Spinal cord (tissue), 10 donors: Measurements from ENCODE around the gene PIK3C3. TPM values are rescaled to one million over a fixed set of nuclear protein-coding genes. Genes with fewer than 3 reads are reported as not detected.
"Not testable (repeated sequence)": the region's sequence is repeated elsewhere in the genome, so short reads cannot be mapped to it uniquely, and the experiment has no call there.

Experiments
- DNase-seq, 6 donors: peaks; one replicate each; pipeline versions ENCODE4 v3.0.0 to v3.0.0-alpha.2; 2013 to 2015; ENCODE audit warnings: low spot score in 6 of 6, low read depth in 4 of 6
- H3K27ac ChIP-seq: one replicate; pipeline ENCODE4 v1.5.1; 2013; ENCODE audit warnings: low read depth, low read length, control low read depth
- H3K27me3 ChIP-seq: one replicate; pipeline ENCODE4 v1.6.1; 2013; ENCODE audit warnings: low read length; ENCODE audit not compliant: control insufficient read depth, insufficient read depth
- H3K36me3 ChIP-seq: one replicate; pipeline ENCODE4 v1.6.1; 2013; ENCODE audit warnings: low read length; ENCODE audit not compliant: control insufficient read depth, insufficient read depth
- H3K4me1 ChIP-seq: one replicate; pipeline ENCODE4 v1.6.1; 2013; ENCODE audit warnings: low read length; ENCODE audit not compliant: control insufficient read depth, insufficient read depth
- H3K4me3 ChIP-seq: one replicate; pipeline ENCODE4 v1.5.1; 2013; ENCODE audit warnings: low read depth, low read length, control low read depth
- H3K9me3 ChIP-seq: one replicate; pipeline ENCODE4 v1.6.1; 2013; ENCODE audit warnings: low read length; ENCODE audit not compliant: control insufficient read depth, insufficient read depth
- WGBS: methylation state at CpG from one replicate; pipeline ENCODE4 v1.1.5; 2013; ENCODE audit warnings: missing lambda C conversion rate; ENCODE audit not compliant: insufficient coverage; 5-methylcytosine and 5-hydroxymethylcytosine counted together
- polyA plus RNA-seq, 2 donors: library from polyadenylated mRNA; unstranded; fragments of 120-200 nt; gene quantifications; one replicate each; pipeline ENCODE4 v1.2.1, GENCODE V29; 2013; ENCODE audit not compliant: insufficient read length in 2 of 2
- total RNA-seq, 2 donors: library from RNA; depleted of rRNA in 1 of 2; stranded (reverse); fragments of 120-200 nt in 1 of 2; fragments of >200 nt in 1 of 2; gene quantifications; one replicate each; pipeline versions ENCODE4 v1.2.3 to v1.2.4, GENCODE V29; 2013 to 2014
- donor health status: healthy.

The PIK3C3 gene
- total and polyA plus RNA-seq, 4 donors, result 34.9 to 69.3 (median 55.0) TPM

DNA sequence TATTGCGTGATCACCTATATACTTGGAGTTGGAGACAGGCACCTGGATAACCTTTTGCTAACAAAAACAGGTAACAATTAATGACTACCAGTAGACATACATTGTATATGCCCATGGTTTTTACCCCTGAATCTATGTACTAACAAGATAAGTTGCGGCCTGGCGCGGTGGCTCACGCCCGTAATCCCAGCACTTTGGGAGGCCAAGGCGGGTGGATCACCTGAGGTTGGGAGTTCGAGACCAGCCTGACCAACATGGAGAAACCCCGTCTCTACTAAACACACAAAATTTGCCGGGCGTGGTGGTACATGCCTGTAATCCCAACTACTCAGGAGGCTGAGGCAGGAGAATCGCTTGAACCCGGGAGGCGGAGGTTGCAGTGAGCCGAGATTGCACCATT is 94.5 kb downstream of the PIK3C3 start:
- H3K9me3 ChIP-seq, H3K4me1 ChIP-seq, DNase-seq, H3K27me3 ChIP-seq, H3K4me3 ChIP-seq, H3K27ac ChIP-seq, H3K36me3 ChIP-seq: not testable (repeated sequence)
- WGBS, result 98% methylated on average over 8 of the region's 15 CpGs

DNA sequence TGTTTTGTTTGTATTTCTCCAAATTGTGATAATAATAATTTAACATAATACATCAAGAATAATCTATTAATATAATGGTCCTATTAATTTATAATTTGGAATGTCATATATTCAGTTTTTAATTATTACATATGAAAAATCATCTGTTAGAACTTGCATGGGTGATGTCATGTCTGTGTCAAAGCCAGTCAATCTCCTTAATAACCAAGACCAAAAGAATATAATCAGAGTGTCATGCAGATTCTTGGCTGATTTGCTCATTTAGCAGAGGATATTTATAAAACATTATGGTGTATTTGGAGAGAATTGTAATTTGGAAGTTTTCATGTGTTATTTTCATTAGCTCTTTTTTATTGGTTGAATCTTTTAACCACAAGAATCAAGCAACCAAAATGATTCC is 96.4 kb downstream of the PIK3C3 start:
- H3K4me1 ChIP-seq, result no peaks in the 10 kb centered on the region
- no peak overlapping the region for H3K4me3 ChIP-seq
- H3K27me3 ChIP-seq, result no peaks in the 10 kb centered on the region
- H3K36me3 ChIP-seq, result peaks cover 5% of the 10 kb centered on the region
- no peaks in the 10 kb centered on the region for H3K9me3 ChIP-seq
- H3K27ac ChIP-seq, result no peak overlapping the region
- no peak for DNase-seq

DNA sequence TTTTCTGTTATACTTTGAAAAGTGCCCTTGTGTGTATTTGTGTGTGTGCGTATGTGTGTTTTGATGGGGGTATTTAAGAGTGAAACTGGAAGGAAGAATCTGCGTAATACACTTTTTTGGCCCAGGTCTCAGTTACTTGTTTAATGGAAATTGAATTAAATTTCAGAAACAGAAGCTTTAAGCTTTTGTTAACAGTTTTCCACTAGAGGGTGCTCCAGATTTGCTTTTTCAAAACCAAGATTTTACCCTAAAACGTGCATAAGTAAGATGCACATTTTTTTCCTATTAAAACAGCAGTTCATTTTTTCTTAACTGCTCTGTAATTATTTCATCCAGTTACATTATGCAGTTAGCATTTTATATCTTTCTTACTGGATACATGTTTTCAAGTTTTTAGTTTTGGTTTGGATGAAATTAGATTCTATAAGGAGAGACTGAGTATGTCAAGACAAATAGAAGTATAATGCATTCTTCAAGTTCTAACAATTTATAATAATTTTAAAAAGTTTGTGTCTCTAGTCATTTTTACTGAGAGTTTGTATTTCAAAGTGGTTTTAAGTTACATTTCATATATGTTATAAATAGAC is 97.2 kb downstream of the PIK3C3 start:
- peak in 2 of 6 donors; percentile 36 to 83 for DNase-seq
- H3K9me3 ChIP-seq, result no peaks in the 10 kb centered on the region
- H3K27ac ChIP-seq, result no peak overlapping the region
- peaks cover 5% of the 10 kb centered on the region for H3K36me3 ChIP-seq
- 100% methylated on average over 1 of the region's 3 CpGs for WGBS
- H3K27me3 ChIP-seq, result no peaks in the 10 kb centered on the region
- no peaks in the 10 kb centered on the region for H3K4me1 ChIP-seq
- H3K4me3 ChIP-seq, result no peak overlapping the region

DNA sequence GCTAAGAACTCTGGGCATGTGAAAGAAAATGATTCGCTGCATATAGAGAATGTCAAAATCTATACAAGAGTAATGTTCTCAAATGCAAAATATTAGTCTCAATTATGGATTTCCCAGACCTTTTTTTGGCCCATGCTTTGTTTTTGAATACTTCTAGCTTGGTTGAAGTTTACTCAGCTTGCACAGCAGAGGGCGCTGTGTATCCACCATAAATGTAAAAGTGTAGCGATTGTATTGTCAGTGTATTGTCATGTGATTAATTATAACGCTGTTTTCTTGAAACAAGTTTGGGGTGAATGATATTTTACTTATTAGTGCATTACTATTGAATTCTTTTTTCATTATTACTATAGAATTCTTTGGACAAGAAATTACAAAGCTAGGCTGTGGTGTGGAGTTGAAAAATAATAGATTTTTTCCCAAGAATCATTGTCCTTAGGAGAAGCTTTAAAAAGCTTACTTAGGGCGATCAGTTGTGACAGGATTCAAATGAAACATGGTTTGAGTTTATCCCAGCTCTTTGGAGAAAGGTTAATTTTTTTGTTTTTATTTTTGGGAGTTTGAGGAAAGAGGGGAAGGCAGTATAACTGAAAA is 98.3 kb downstream of the PIK3C3 start:
- DNase-seq, result peak in 4 of 6 donors; percentile 30 to 89 (median 61)
- Histone ChIP-seq H3K27ac (no peak overlapping the region), H3K36me3 (peaks cover 5% of the 10 kb centered on the region), H3K4me1 (no peaks in the 10 kb centered on the region), H3K4me3 (no peak overlapping the region), H3K9me3 (no peaks in the 10 kb centered on the region), H3K27me3 (no peaks in the 10 kb centered on the region)
- no CpG with 5 or more reads among the region's 5 CpGs for WGBS

DNA sequence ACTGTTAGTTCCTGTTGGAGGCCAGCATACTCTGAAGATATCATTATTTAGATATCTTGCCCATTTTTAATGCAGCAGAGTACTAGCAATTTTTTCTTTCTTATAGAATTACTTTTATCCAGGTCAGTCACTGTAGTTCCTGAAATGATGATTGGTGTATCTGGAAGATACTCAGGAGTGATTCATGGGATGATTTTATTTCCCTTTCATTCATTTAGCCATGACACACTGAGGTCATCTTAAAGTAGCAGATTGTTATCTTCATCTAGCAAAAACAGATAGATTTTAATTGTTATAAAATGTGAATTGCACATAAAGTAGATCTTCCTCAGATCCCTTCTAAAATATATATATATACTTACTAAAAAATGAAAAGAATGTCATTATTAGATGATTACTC is 109.1 kb downstream of the PIK3C3 start:
- H3K27ac ChIP-seq, result no peak overlapping the region
- H3K4me3 ChIP-seq, result no peak overlapping the region
- no peaks in the 10 kb centered on the region for H3K4me1 ChIP-seq
- no peaks in the 10 kb centered on the region for H3K27me3 ChIP-seq
- no peaks in the 10 kb centered on the region for H3K36me3 ChIP-seq
- H3K9me3 ChIP-seq, result no peaks in the 10 kb centered on the region
- no peak for DNase-seq

DNA sequence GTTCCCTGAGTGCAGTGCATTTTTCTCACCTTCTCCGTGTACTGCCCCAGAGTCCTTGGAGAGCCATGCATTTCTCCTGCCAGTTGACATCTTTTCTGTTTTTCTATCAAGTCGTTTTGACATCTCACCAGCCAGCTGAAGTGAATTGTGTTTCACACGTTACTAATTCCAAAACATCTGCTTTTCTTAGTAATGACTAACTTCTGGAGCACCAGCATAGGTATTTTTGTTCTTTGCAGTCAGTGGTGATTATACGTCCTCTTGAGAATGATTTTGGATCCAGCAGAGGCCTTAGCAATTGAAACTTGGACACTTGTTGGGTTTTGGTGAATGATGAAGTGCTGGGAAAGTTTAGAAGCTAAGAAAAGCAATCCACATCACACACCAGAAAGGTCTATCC is 112.5 kb downstream of the PIK3C3 start:
- Histone ChIP-seq H3K27ac (no peak overlapping the region), H3K27me3 (no peaks in the 10 kb centered on the region), H3K4me3 (no peak overlapping the region), H3K9me3 (no peaks in the 10 kb centered on the region), H3K4me1 (no peaks in the 10 kb centered on the region), H3K36me3 (peaks cover 2% of the 10 kb centered on the region)
- no peak for DNase-seq
- 87% methylated on average over 1 of the region's 4 CpGs for WGBS

DNA sequence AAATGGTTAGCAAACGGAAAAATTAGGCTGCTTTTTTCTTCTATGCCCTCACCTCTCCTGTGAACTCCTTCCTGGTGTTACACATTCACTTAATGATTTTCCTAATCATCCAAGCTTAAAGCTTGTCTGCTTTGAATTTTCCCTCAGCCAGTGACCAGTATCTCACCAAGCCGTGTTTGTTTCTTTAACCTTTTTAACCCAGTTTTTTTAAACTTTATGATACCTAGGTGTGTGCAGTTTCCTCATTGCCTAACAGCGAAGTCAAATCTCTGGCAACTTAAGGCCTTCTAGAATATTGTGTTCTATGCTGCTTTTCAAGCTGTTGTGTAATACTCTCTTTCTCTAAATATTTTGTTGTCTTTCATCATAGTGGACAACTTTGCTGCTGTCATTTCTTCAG is 113.0 kb downstream of the PIK3C3 start:
- H3K4me3 ChIP-seq, result no peak overlapping the region
- H3K27me3 ChIP-seq, result no peaks in the 10 kb centered on the region
- no peak for DNase-seq
- H3K4me1 ChIP-seq, result no peaks in the 10 kb centered on the region
- peaks cover 5% of the 10 kb centered on the region for H3K36me3 ChIP-seq
- no peaks in the 10 kb centered on the region for H3K9me3 ChIP-seq
- WGBS, result no CpG with 5 or more reads among the region's 3 CpGs
- no peak overlapping the region for H3K27ac ChIP-seq

DNA sequence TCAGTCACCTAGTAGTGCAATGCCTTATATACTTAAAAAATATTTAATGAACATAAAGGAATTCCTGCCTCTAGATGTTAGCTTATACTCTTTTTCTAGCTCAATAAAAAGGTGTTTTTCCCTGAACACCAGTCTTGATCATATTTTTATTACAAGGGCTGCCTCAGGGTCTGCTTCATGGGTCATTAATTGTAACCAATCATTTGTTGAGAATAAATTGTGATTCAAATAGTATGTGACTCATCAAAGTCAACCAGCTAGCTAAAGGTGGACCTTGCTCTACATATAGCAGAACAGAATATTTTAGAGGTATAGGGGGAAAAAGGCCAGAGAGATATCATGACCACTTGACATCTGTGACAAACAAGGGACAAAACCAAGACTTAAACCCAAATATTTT is 114.0 kb downstream of the PIK3C3 start:
- no peak for DNase-seq
- H3K4me1 ChIP-seq, result no peaks in the 10 kb centered on the region
- no peak overlapping the region for H3K4me3 ChIP-seq
- no peaks in the 10 kb centered on the region for H3K9me3 ChIP-seq
- H3K27ac ChIP-seq, result no peak overlapping the region
- H3K36me3 ChIP-seq, result peaks cover 5% of the 10 kb centered on the region
- H3K27me3 ChIP-seq, result no peaks in the 10 kb centered on the region

DNA sequence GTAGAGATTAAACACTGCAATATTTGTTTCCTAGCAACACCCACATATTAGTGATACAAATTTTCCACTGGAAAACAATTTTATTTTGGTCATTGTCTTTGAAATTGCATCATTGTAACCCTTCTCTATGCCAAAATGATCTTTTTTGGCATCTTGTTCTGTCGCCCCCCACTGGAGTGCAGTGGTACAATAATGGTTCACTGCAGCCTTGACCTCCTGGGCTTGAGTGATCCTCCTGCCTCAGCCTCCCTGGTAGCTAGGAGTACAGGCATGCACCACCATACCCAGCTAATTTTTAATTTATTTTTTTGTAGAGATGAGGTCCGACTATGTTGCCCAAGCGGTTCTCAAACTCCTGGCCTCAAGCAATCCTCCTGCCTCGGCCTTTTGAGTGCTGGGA is 117.4 kb downstream of the PIK3C3 start:
- Histone ChIP-seq H3K36me3 (peaks cover 5% of the 10 kb centered on the region), H3K27ac (no peak overlapping the region), H3K9me3 (no peaks in the 10 kb centered on the region), H3K4me3 (no peak overlapping the region), H3K4me1 (no peaks in the 10 kb centered on the region), H3K27me3 (no peaks in the 10 kb centered on the region)
- 97% methylated on average over 3 of the region's 4 CpGs for WGBS
- no peak for DNase-seq

DNA sequence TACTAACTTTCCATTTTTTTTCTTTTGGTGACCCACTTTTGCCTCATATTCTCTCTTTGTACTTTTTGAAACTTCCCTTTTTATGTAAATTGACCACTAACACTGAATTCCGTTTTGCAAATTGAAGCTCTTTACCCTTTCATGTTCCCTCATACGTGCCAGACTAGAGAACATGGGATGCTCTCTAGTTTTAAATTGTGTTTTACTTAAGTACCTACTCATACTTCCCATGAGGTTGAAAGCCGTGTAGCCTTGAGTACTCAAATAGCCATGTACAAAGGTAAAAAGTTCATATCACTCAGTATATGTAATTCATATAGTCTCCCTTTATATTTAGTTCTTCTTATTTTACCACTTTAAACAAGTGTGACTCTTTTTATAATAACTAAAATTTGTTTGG is 119.7 kb downstream of the PIK3C3 start:
- Histone ChIP-seq H3K27me3 (no peaks in the 10 kb centered on the region), H3K27ac (no peak overlapping the region), H3K36me3 (peaks cover 5% of the 10 kb centered on the region), H3K4me1 (no peaks in the 10 kb centered on the region), H3K4me3 (no peak overlapping the region), H3K9me3 (no peaks in the 10 kb centered on the region)
- no CpG with 5 or more reads among the region's 3 CpGs for WGBS
- DNase-seq, result no peak
